ENCODE data around the gene ST8SIA6.

ST8SIA6 gene

DNA sequence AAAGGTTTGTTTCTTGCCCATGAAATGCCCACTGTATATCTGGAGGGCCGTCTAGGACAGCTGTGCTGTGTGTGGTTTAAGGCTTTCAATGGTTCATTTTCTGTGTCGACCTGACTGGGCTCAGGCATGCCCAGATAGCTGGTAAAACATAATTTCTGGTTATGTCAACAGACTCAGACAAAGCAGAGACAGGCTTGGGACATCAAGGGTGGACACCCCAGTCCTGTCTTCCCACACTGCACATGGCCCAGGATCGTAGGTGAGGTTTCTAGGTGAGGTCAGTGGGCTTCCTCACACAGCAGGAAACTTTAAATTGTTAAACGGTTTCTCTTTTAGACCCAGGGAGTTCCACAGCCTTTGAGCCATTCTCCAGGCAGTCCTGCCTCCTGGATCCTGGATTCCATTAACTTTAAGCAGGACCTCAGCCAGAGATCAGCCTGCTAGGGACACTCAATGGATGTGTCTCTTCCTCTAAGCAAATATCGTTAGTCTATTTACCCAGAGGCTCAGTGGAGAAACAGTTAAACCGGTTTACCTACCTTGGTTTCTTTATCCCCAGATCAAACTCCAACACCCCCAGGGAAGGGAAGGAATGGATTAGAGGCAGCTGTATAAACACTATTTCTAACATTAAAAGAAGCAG lies 66.4 kb downstream of the ST8SIA6 start:
- TF ChIP-seq, protein P1, sequence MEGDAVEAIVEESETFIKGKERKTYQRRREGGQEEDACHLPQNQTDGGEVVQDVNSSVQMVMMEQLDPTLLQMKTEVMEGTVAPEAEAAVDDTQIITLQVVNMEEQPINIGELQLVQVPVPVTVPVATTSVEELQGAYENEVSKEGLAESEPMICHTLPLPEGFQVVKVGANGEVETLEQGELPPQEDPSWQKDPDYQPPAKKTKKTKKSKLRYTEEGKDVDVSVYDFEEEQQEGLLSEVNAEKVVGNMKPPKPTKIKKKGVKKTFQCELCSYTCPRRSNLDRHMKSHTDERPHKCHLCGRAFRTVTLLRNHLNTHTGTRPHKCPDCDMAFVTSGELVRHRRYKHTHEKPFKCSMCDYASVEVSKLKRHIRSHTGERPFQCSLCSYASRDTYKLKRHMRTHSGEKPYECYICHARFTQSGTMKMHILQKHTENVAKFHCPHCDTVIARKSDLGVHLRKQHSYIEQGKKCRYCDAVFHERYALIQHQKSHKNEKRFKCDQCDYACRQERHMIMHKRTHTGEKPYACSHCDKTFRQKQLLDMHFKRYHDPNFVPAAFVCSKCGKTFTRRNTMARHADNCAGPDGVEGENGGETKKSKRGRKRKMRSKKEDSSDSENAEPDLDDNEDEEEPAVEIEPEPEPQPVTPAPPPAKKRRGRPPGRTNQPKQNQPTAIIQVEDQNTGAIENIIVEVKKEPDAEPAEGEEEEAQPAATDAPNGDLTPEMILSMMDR (IDR thresholded peaks at IDR 0.05; ENCODE audit: insufficient read depth, low read length, missing control alignments) = no peak
- no peak overlapping the region for H3K4me3 ChIP-seq (ENCODE audit: low read depth, low read length)
- ChIA-PET POLR2A (no interaction called here), CTCF (interaction anchor here (0.9 to 1.2 kb wide), 2 partner anchors 11 to 21 kb away, joined by 3 read pairs; no protein-coding TSS in a partner anchor)
- no peak for DNase-seq (ENCODE audit: low read depth, low spot score)

DNA sequence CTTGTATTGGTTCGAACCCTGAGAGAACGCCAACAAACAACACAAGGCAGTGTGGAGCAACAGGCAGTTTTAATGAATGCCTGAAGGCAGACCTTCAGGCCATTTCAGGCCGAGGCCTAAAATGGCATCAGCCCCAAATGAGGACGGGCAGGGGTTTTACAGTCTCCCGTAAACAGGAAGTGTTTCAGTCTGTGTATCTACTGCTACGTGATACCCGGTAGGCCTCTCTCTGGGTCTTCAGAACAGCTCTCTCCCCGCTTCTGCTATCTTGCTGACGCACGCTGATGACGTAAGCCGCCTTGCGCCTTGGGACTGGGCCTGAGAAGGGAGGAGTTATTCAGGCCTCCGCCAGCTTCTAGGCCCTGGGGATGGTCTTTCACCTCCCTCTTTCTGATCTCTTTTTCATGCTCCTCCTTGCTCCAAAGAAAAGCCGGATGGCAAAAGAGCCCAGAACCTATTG lies 67.7 kb downstream of the ST8SIA6 start:
- ChIA-PET POLR2A (no interaction called here), CTCF (interaction anchor here (1.2 kb wide), 1 partner anchor 22 kb away, joined by 3 read pairs; no protein-coding TSS in a partner anchor)
- TF ChIP-seq, protein P1 (IDR thresholded peaks at IDR 0.05; ENCODE audit: insufficient read depth, low read length, missing control alignments) = no peak
- DNase-seq (ENCODE audit: low read depth, low spot score) = no peak
- no peak overlapping the region for H3K4me3 ChIP-seq (ENCODE audit: low read depth, low read length)

DNA sequence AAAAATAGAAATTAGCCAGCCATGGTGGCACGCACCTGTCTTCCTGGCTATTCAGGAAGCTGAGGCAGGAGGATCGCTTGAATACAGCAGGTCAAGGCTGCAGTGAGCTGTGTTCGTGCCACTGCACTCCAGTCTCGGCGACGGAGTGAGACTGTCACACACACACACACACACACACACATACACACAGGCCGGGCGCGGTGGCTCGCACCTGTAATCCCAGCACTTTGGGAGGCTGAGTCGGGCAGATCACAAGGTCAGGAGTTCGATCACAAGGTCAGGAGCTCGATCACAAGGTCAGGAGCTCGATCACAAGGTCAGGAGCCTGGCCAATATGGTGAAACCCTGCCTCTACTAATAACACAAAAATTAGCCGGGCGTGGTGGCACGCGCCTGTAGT lies 68.4 kb downstream of the ST8SIA6 start:
- CTCF ChIA-PET = no interaction called here
- POLR2A ChIA-PET = no interaction called here
- no peak for DNase-seq (ENCODE audit: low read depth, low spot score)
- H3K4me3 ChIP-seq (ENCODE audit: low read depth, low read length) = no peak overlapping the region
- TF ChIP-seq, protein P1 (IDR thresholded peaks at IDR 0.05; ENCODE audit: insufficient read depth, low read length, missing control alignments) = no peak

DNA sequence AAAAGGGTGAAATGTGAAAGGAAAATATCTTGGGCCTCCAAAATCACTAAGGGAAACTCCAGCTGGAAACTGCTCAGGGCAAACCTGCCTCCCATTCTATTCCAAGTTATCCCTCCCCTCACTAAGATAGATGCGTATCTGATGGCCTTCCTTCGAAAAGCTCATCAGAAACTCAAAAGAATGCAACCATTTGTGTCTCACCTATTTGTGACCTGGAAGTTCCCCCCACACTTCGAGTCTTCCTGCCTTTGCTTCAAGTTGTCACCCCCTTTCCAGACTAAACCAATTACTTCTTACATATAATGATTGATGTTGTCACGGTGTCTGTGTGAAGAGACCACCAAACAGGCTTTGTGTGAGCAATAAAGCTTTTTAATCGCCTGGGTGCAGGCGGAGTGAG lies 69.3 kb downstream of the ST8SIA6 start:
- no peak for DNase-seq (ENCODE audit: low read depth, low spot score)
- no peak overlapping the region for H3K4me3 ChIP-seq (ENCODE audit: low read depth, low read length)
- TF ChIP-seq, protein P1 (IDR thresholded peaks at IDR 0.05; ENCODE audit: insufficient read depth, low read length, missing control alignments) = no peak
- POLR2A ChIA-PET = no interaction called here
- CTCF ChIA-PET = interaction anchor here (1.2 kb wide), 1 partner anchor 9 kb away, joined by 5 read pairs; no protein-coding TSS in a partner anchor

DNA sequence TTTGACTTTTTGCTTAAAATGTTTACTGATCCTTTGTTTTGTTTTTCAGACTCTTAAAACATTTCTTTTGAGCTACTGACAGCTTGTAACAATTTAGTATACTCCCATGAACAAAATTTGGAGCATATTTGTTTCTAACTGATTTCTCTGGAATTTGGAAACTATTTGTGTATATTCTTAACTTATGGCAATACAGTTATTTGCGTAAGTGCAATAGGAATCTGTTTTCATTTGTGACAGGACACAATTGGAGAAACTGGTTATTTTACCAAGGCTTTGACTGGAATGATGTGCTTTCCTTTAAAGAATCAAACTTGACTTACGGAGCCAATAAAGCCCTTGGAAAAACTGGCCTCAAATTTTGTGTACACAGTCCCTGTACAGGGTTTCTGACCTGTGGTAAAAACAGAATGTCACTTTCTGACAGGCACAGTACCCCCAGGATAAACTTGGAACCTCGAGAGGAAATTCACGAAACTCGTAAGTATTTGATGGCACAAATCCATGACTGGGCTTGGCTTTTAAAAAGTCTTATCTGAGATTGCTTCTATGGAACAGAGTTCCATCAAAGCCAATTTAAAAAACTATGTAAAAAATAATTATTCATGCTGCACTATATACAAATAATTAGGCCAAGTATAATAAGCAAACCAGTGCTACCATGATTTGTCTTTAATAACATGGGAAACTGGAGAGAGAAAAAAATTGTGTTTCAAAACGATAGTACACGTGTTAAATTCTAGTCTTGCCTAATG lies 70.4 kb downstream of the ST8SIA6 start:
- ChIA-PET POLR2A (no interaction called here), CTCF (interaction anchor here (0.6 to 1.6 kb wide), 3 partner anchors 8 to 25 kb away, joined by 3 to 5 read pairs (median 5); no protein-coding TSS in a partner anchor)
- DNase-seq (ENCODE audit: low read depth, low spot score) = no peak
- TF ChIP-seq, protein P1 (IDR thresholded peaks at IDR 0.05; ENCODE audit: insufficient read depth, low read length, missing control alignments) = no peak
- H3K4me3 ChIP-seq (ENCODE audit: low read depth, low read length) = no peak overlapping the region

DNA sequence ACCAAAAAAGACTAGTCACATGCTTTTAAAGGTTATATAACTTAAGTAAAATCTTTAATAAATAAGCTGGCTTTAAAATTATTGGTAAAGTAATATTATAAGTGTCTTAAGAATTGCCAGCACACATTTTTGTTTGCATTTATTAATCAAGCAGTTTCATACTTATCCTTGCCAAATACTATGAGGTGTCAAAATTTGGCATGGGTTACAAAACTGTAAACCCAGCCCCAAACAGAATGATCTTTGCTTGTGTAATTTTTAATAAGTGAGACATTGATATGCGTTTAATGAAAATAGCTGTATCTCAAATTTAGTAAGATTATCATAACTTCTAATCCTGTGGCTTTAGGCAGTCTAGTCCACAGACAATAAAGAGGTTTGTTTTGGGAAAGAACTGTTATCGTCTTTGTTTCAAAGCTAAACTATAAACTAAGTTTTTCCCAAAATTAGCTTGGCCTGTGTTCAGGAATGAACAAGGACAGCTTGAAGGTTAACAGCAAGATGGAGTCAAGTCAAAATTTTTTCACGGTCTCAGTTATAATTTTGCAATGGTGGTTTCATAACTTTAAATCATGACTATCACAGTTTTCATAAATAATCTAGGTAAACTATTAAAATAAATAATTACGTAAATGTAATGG lies 72.8 kb downstream of the ST8SIA6 start:
- ChIA-PET CTCF (interaction anchor here (0.9 to 1.6 kb wide), 3 partner anchors 9 to 355 kb away, joined by 3 to 5 read pairs (median 3); no protein-coding TSS in a partner anchor), POLR2A (no interaction called here)
- no peak for DNase-seq (ENCODE audit: low read depth, low spot score)
- TF ChIP-seq, protein P1 (IDR thresholded peaks at IDR 0.05; ENCODE audit: insufficient read depth, low read length, missing control alignments) = no peak
- H3K4me3 ChIP-seq (ENCODE audit: low read depth, low read length) = no peak overlapping the region
